HEK293T (cell line): ENCODE results near the gene TES.

Experiments
- BHLHE40 ChIP-seq: fragments of 450-650 bp; IDR thresholded peaks from 2 replicates; pipeline ENCODE4 v1.6.1; 2016; ENCODE audit warnings: mild to moderate bottlenecking, moderate library complexity, borderline replicate concordance
- FOXK2 ChIP-seq: fragments of 450-650 bp; IDR thresholded peaks from 2 replicates; pipeline ENCODE4 v1.6.1; 2016; ENCODE audit warnings: mild to moderate bottlenecking
- FOXM1 ChIP-seq: fragments of 450-650 bp; IDR thresholded peaks from 2 replicates; pipeline ENCODE4 v1.6.1; 2017; ENCODE audit warnings: mild to moderate bottlenecking, borderline replicate concordance
- HDGF ChIP-seq: fragments of 450-650 bp; IDR thresholded peaks from 2 replicates; pipeline ENCODE4 v1.6.1; 2017; ENCODE audit warnings: antibody characterized with exemption, borderline replicate concordance
- L3MBTL2 ChIP-seq: fragments of 450-650 bp; conservative IDR thresholded peaks from 2 replicates; pipeline ENCODE4 v1.6.1; 2016; ENCODE audit warnings: mild to moderate bottlenecking
- PKNOX1 ChIP-seq: fragments of 450-650 bp; IDR thresholded peaks from 2 replicates; pipeline ENCODE4 v1.6.1; 2016
- SP1 ChIP-seq: fragments of 450-650 bp; IDR thresholded peaks from 2 replicates; pipeline ENCODE4 v1.6.1; 2017
- TARDBP ChIP-seq: fragments of 450-650 bp; IDR thresholded peaks from 2 replicates; pipeline ENCODE4 v1.6.1; 2016

- TF ChIP-seq FOXM1 (no peak), FOXK2 (no peak), BHLHE40 (no peak), L3MBTL2 (no peak), HDGF (no peak), TARDBP (no peak), SP1 (no peak), PKNOX1 (no peak)
These were observed 61.0 kb downstream of the TES start for GRCh38 chr7:116271161-116271913.
